ENCODE results near the gene AVPR2.

GRCh38 chrX:153931151-153931550, 26.7 kb downstream of the AVPR2 start:
- TF ChIP-seq ZFP3 (CRISPR knock-in tag; IDR thresholded peaks at IDR 0.05) (no peak), TOX (CRISPR knock-in tag; IDR thresholded peaks at IDR 0.05; ENCODE audit: borderline replicate concordance) (no peak), CREB5 (CRISPR knock-in tag; IDR thresholded peaks at IDR 0.05; ENCODE audit: low read depth) (no peak), ARNTL (CRISPR knock-in tag; IDR thresholded peaks at IDR 0.05; ENCODE audit: borderline replicate concordance, low read depth) (no peak), ESRRG (CRISPR knock-in tag; IDR thresholded peaks at IDR 0.05) (no peak), RARB (CRISPR knock-in tag; IDR thresholded peaks at IDR 0.05) (no peak), ISL1 (CRISPR knock-in tag; IDR thresholded peaks at IDR 0.05) (no peak), PPARA (CRISPR knock-in tag; IDR thresholded peaks at IDR 0.05; ENCODE audit: borderline replicate concordance) (no peak), ZNF70 (CRISPR knock-in tag; IDR thresholded peaks at IDR 0.05) (no peak)
